Karpas-422 (cell line): ENCODE measurements around the gene C6orf52. TPM values are rescaled to one million over a fixed set of nuclear protein-coding genes. Genes with fewer than 3 reads are reported as not detected.
"Not testable (repeated sequence)": the region's sequence is repeated elsewhere in the genome, so short reads cannot be mapped to it uniquely, and the experiment has no call there.

Source experiments
- DNase-seq: peaks from one replicate; pipeline ENCODE4 v3.0.0-alpha.2; 2015
- H2AFZ ChIP-seq: fragments of 200-600 bp; sonication (generic); 2 replicates; pipeline ENCODE4 v1.6.1; 2014; ENCODE audit warnings: antibody characterized with exemption, low read length, mixed read lengths
- H3K27ac ChIP-seq: fragments of 200-600 bp; sonication (generic); 2 replicates; pipeline ENCODE4 v1.5.1; 2014; ENCODE audit warnings: mild to moderate bottlenecking, low read length, moderate library complexity
- H3K27me3 ChIP-seq: fragments of 200-600 bp; sonication (generic); 2 replicates; pipeline ENCODE4 v1.6.1; 2014; ENCODE audit warnings: low read length, mixed read lengths
- H3K36me3 ChIP-seq: fragments of 200-600 bp; sonication (generic); 2 replicates; pipeline ENCODE4 v1.6.1; 2014; ENCODE audit warnings: low read length, mixed read lengths; ENCODE audit not compliant: insufficient read depth
- H3K4me1 ChIP-seq: fragments of 200-600 bp; sonication (generic); 2 replicates; pipeline ENCODE4 v1.6.1; 2014; ENCODE audit warnings: mild to moderate bottlenecking, low read length, mixed read lengths
- H3K4me2 ChIP-seq: fragments of 200-600 bp; sonication (generic); 2 replicates; pipeline ENCODE4 v1.6.1; 2014; ENCODE audit warnings: low read length, low read depth, mild to moderate bottlenecking; ENCODE audit not compliant: poor library complexity, severe bottlenecking
- H3K4me3 ChIP-seq: fragments of 200-600 bp; sonication (generic); 2 replicates; pipeline ENCODE4 v1.5.1; 2014; ENCODE audit warnings: mild to moderate bottlenecking, antibody characterized with exemption, low read length, mixed read lengths
- H3K79me2 ChIP-seq: fragments of 200-600 bp; sonication (generic); 2 replicates; pipeline ENCODE4 v1.6.1; 2014; ENCODE audit warnings: mild to moderate bottlenecking, low read length, mixed read lengths
- H3K9ac ChIP-seq: fragments of 200-600 bp; sonication (generic); 2 replicates; pipeline ENCODE4 v1.6.0; 2014; ENCODE audit warnings: low read length
- H3K9me2 ChIP-seq: fragments of 200-600 bp; sonication (generic), shearing (Covaris generic); replicated peaks from 2 replicates; pipeline ENCODE4 v1.6.0; 2014; ENCODE audit warnings: mild to moderate bottlenecking, low read length, moderate library complexity; ENCODE audit not compliant: insufficient read depth
- H3K9me3 ChIP-seq: fragments of 300-700, 200-600 bp; sonication (generic); 2 replicates; pipeline ENCODE4 v1.6.1; 2014; ENCODE audit warnings: low read length, mixed read lengths
- H4K20me1 ChIP-seq: fragments of 200-600 bp; sonication (generic); 2 replicates; pipeline ENCODE4 v1.6.1; 2014; ENCODE audit warnings: mild to moderate bottlenecking, antibody characterized with exemption, low read length, low read depth; ENCODE audit not compliant: insufficient read depth
- total RNA-seq: library from RNA; depleted of rRNA; stranded (reverse); fragments of >200 nt; shearing (Covaris generic); gene quantifications from 2 replicates; pipeline ENCODE4 v1.2.3, GENCODE V29; 2014; ENCODE audit warnings: low replicate concordance

Gene C6orf52
- total RNA-seq, 1 experiment from 2014 or later: not detected

DNA sequence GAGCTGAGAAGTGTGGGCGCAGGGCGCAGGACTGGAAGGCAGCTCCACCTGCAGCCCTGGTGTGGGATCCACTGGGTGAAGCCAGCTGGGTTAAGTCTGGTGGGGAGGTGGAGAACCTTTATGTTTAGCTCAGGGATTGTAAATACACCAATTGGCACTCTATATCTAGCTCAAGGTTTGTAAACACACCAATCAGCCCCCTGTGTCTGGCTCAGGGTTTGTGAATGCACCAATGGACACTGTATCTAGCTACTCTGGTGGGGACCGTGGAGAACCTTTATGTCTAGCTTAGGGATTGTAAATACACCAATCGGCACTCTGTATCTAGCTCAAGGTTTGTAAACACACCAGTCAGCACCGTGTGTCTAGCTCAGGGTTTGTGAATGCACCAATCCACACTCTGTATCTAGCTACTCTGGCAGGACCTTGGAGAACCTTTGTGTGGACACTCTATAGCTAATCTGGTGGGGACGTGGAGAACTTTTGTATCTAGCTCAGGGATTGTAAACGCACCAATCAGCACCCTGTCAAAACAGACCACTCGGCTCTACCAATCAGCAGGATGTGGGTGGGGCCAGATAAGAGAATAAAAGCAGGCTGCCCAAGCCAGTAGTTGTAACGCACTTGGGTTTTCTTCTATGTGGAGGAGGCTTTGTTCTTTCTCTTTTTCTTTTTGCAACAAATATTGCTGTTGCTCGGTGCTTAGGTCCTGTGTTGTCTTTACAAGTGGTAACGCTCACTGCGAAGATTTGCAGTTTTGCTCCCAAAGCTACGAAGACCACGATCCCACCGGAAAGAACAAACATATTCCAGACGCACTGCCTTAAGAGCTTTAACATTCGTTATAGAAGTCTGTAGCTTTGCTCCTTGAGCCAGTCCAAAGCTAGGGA is 26.8 kb upstream of the C6orf52 start:
- Histone ChIP-seq H3K4me1 (peaks cover 25% of the 10 kb centered on the region), H3K4me3 (peak overlapping the region; percentile 78), H3K4me2 (peak overlapping the region; percentile 90), H3K9ac (peak overlapping the region; percentile 79), H3K27ac (peak overlapping the region; percentile 49; the same call in 1 of the 2 replicates), H2AFZ (peak overlapping the region; percentile 46; the same call in 1 of the 2 replicates), H3K79me2 (peaks cover 37% of the 10 kb centered on the region)
- DNase-seq, H3K9me3 ChIP-seq, H3K27me3 ChIP-seq, H4K20me1 ChIP-seq, H3K9me2 ChIP-seq, H3K36me3 ChIP-seq: not testable (repeated sequence)

GRCh38 chr6:10720265-10720959 is 26.0 kb upstream of the C6orf52 start:
- peak overlapping the region; percentile 46; the same call in 1 of the 2 replicates for H2AFZ ChIP-seq
- H3K27me3 ChIP-seq: no peaks in the 10 kb centered on the region
- peak overlapping the region; percentile 53 for H3K4me2 ChIP-seq
- no peaks in the 10 kb centered on the region; the same call in 1 of the 2 replicates for H3K9me3 ChIP-seq
- no peaks in the 10 kb centered on the region for H3K36me3 ChIP-seq
- H3K9me2 ChIP-seq: no peaks in the 10 kb centered on the region
- H3K79me2 ChIP-seq: peaks cover 34% of the 10 kb centered on the region
- peak overlapping the region; percentile 53 for H3K9ac ChIP-seq
- H3K4me3 ChIP-seq: peak overlapping the region; percentile 57
- DNase-seq: no peak
- H4K20me1 ChIP-seq: no peaks in the 10 kb centered on the region
- H3K4me1 ChIP-seq: peaks cover 25% of the 10 kb centered on the region
- H3K27ac ChIP-seq: no peak overlapping the region

GRCh38 chr6:10719964-10720264 is 25.5 kb upstream of the C6orf52 start:
- H3K4me3 ChIP-seq: peak overlapping the region; percentile 57; the same call in 1 of the 2 replicates
- no peaks in the 10 kb centered on the region; the same call in 1 of the 2 replicates for H3K9me3 ChIP-seq
- peaks cover 25% of the 10 kb centered on the region for H3K4me1 ChIP-seq
- no peak overlapping the region for H3K9ac ChIP-seq
- H3K36me3 ChIP-seq: no peaks in the 10 kb centered on the region
- H3K4me2 ChIP-seq: no peak overlapping the region
- no peak overlapping the region for H3K27ac ChIP-seq
- H3K79me2 ChIP-seq: peaks cover 30% of the 10 kb centered on the region
- no peak overlapping the region for H2AFZ ChIP-seq
- no peaks in the 10 kb centered on the region for H3K9me2 ChIP-seq
- no peaks in the 10 kb centered on the region for H3K27me3 ChIP-seq
- no peaks in the 10 kb centered on the region for H4K20me1 ChIP-seq
- no peak for DNase-seq

DNA sequence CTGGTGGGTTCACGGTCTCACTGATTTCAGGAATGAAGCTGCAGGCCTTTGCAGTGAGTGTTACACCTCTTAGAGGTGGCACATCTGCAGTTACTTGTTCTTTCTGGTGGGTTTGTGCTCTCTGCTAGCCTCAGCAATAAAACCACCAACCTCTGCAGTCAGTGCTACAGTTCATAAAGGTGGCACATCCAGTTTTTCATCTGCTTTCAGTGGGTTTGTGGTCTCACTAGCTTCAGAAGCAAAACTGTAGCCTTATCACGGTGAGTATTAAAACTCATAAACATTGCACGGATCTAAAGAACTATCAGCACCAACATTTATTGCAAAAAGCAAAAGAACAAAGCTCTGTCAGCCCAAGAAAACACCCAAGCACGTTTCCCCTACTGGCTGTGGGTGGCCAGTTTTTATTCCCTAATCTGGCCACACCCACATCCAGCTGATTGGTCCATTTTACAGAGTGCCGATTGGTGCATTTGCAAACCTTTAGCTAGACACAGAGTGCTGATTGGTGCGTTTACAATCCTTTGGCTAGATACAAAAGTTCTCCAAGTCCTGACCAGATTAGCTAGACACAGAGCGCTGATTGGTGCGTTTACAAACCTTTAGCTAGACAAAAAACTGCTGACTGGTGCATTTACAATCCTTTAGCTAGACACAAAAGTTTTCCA is 25.0 kb upstream of the C6orf52 start:
- Histone ChIP-seq H3K4me1 (peaks cover 24% of the 10 kb centered on the region), H3K79me2 (peaks cover 26% of the 10 kb centered on the region), H3K4me2 (no peak overlapping the region), H3K9ac (no peak overlapping the region), H4K20me1 (no peaks in the 10 kb centered on the region), H3K9me2 (no peaks in the 10 kb centered on the region), H3K27me3 (no peaks in the 10 kb centered on the region), H3K36me3 (no peaks in the 10 kb centered on the region), H2AFZ (no peak overlapping the region), H3K27ac (no peak overlapping the region), H3K4me3 (no peak overlapping the region), H3K9me3 (no peaks in the 10 kb centered on the region; the same call in 1 of the 2 replicates)
- peak; percentile 54 for DNase-seq

- Histone ChIP-seq H3K4me3 (no peak overlapping the region), H3K9me3 (no peaks in the 10 kb centered on the region; the same call in 1 of the 2 replicates)
Observed at GRCh38 chr6:10713962-10714361, 19.5 kb upstream of the C6orf52 start.

GRCh38 chr6:10696655-10697054 is 2.2 kb upstream of the C6orf52 start:
- Histone ChIP-seq H3K36me3 (peaks cover 24% of the 10 kb centered on the region; the same call in 1 of the 2 replicates), H4K20me1 (peaks cover 4% of the 10 kb centered on the region; the same call in 1 of the 2 replicates), H3K4me2 (peak overlapping the region; percentile 91), H3K4me3 (peak overlapping the region; percentile 93), H3K9ac (peak overlapping the region; percentile 86), H3K4me1 (peaks cover 23% of the 10 kb centered on the region), H3K9me2 (no peaks in the 10 kb centered on the region), H2AFZ (no peak overlapping the region), H3K9me3 (no peaks in the 10 kb centered on the region), H3K27ac (no peak overlapping the region), H3K79me2 (peaks cover 67% of the 10 kb centered on the region), H3K27me3 (no peaks in the 10 kb centered on the region)
- DNase-seq: no peak

More at GRCh38 chr6:10713962-10714361, 19.5 kb upstream of the C6orf52 start:
- no peak for DNase-seq
- no peak overlapping the region for H2AFZ ChIP-seq
- no peaks in the 10 kb centered on the region for H3K27me3 ChIP-seq
- peaks cover 13% of the 10 kb centered on the region for H3K36me3 ChIP-seq
- H3K9ac ChIP-seq: no peak overlapping the region
- no peak overlapping the region for H3K4me2 ChIP-seq
- H4K20me1 ChIP-seq: no peaks in the 10 kb centered on the region
- H3K9me2 ChIP-seq: no peaks in the 10 kb centered on the region
- no peaks in the 10 kb centered on the region for H3K4me1 ChIP-seq
- H3K27ac ChIP-seq: no peak overlapping the region
- H3K79me2 ChIP-seq: no peaks in the 10 kb centered on the region

- Histone ChIP-seq H3K36me3 (peaks cover 17% of the 10 kb centered on the region; the same call in 1 of the 2 replicates), H2AFZ (no peak overlapping the region), H4K20me1 (peaks cover 4% of the 10 kb centered on the region; the same call in 1 of the 2 replicates), H3K9ac (peak overlapping the region; percentile 86), H3K9me2 (no peaks in the 10 kb centered on the region), H3K4me2 (peak overlapping the region; percentile 91), H3K4me3 (peak overlapping the region; percentile 93), H3K27ac (peak overlapping the region; percentile 85), H3K4me1 (peaks cover 23% of the 10 kb centered on the region), H3K79me2 (peaks cover 60% of the 10 kb centered on the region), H3K27me3 (no peaks in the 10 kb centered on the region), H3K9me3 (no peaks in the 10 kb centered on the region)
- peak; percentile 72 for DNase-seq
Observed at GRCh38 chr6:10695086-10695657, 756 bp upstream of the C6orf52 start.
